COR-L47 (cell line): Measurements from ENCODE around the gene LRSAM1.
A peak's percentile ranks its signal among the peaks of the same experiment; 100 is the strongest.

Source experiments
- DNase-seq: peaks from one replicate; lab custom pipeline; 2025; lab: John Stamatoyannopoulos, UW

The LRSAM1 gene

DNA sequence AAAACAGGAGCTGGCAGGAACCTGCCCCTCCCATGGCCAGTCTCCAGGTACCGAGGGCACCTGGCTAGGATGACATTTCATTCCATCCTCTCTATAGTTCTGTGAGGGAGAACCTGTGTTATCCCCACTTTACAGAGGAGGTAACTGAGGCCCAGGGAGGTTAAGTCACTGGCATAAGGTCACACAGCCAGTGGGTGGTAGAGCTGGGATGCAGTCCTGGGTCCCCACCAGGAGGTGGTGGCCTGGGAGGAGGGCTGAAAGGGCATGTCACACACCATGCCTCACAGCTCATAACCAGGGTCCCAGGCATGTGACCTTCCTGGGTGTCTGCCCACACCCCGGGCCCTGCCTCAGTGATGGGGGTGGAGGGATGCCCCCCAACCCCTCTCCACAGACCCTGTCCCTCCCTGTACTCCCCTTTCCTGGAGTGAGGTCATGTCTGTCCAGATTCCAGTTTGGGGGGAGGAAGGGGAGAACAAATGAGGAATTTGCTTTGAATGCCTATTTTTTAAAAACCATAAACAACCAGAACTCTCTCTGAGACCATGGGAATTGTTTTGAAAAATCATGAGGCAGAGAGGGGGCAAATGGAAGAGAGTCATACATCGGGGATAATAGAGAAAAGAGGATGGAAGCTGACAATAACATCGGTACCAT is 83.1 kb downstream of the LRSAM1 start:
- DNase-seq: no peak

DNA sequence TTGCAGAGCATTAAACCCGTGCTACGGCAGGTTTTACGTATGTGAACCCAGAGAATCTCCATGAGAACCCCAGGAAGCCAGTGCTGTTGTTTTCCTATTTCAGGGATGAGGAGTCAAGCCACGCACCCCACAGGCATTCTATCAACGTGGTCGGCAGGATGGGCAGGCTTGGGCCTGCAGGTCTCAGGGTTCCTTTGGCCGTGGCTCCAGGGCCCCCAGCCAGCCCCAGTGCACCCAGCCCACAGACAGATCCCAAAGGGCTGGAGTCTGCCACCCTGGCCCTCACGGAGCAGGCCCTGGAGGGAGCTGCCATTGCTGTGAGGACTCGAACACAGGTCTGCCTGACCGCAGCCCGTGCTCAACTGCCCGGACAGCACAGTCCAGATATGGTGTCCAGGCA is 83.6 kb downstream of the LRSAM1 start:
- no peak for DNase-seq

DNA sequence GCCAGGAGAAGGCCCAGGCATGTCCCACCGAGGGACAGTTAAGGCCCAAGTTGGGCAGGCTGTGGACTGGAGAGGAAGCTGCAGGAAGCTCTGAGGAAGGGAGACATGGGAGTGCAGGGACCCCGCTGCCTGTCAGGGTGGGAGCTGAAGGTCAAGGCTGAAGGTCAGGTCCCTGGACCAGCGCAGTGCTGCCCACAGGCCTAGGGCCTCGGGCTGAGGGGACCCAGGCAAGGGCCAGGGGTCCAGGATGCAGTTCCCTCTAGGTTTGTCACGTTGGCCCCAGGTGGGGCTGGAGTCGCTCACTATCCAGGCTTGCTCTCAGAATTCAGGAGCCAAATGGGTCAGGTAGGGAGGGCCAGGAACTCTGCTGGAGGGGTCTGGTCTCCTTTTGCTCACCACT is 84.1 kb downstream of the LRSAM1 start:
- no peak for DNase-seq

DNA sequence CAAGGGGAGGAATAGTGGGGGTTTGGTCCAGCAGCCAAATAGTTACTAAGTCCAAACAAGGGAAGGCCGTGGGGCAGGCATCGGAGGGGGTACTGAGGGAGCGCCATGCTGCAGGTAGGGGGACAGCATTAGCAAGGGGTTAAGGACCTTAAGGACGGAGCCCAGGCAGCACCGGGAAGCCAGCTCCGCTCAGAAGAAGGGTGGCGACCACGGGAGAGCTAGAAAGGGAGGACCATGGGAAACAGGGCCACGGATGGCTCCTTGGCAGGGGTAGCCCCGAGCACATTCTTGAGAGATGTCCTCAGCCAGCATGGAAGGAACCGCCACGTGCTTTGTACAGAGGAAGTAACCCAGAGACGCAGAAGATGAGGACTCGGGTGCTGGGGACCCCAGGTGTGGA is 84.5 kb downstream of the LRSAM1 start:
- no peak for DNase-seq

DNA sequence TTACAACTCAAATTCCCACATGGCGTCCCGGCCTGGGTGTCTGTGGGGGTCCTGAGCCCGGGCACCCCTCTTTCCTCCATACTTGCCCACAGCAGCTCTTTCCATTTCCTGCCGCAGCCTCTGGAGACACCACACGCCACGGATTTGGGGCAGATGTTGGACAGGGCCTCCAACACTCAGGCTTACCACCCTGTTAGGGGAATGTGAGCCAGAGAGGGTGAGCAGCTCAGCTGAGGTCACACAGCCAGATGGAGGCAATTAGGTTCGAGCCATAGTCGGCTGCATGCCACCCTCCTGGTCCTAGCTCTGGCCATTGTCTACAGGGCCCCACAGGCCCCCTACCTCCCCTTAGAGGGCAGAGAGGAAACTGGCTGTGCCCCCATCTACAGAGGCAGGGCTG is 85.2 kb downstream of the LRSAM1 start:
- DNase-seq: no peak

DNA sequence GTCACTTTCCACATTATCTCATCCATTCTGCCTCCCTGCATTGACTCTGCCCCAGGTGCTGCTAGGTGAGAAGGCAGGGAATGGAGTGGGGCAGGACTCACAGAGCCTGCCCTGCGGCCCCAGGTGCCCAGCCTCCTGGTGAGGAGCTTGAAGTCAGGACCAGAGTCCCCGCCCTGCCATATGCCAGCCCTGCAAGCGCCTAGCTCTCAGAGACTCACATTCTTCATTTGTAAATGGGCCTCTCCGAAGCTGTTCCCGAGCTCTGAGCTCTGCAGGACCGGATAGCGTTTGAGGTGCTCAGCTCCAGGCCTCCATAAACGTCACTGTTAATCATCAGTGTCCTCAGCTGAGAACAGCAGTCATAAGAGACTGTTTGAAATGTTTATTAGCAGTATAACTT is 85.7 kb downstream of the LRSAM1 start:
- no peak for DNase-seq

DNA sequence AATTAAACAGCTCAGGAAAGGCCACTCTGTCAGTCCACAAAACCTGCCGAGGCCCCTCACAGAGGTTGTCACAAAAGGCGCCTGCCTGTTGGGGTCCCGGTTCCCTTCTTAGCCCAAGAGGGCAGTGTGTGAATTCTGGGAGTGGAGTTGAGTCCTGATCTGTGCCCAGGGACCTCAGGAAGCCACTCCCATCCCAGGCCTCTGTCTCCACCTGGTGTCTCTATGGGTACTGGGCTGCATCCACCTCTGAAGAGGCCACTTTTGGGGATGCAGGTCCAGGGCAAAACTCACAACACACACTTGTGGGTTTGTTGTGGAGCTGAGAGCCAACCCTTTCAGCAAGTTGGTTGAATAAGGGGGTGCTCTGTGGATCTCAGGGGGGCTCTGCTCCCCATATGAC is 86.5 kb downstream of the LRSAM1 start:
- peak; percentile 10 for DNase-seq

DNA sequence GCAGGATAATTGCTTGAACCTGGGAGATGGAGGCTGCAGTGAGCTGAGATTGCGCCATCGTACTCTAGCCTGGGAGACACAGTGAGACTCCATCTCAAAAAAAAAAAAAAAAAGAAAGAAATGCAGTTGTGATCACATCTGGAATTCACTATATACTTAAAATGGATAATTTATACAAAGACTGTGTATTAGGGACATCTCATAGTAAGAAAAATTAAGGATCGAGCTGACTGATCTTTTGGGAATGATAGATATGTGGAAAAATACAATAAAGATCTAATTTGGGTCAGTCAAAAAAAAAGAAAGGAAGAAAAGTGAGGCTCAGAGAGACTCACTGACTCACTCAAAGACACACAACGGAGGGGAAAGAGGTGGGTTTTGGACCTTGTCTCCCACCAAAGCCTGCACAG is 87.5 kb downstream of the LRSAM1 start:
- DNase-seq: no peak

DNA sequence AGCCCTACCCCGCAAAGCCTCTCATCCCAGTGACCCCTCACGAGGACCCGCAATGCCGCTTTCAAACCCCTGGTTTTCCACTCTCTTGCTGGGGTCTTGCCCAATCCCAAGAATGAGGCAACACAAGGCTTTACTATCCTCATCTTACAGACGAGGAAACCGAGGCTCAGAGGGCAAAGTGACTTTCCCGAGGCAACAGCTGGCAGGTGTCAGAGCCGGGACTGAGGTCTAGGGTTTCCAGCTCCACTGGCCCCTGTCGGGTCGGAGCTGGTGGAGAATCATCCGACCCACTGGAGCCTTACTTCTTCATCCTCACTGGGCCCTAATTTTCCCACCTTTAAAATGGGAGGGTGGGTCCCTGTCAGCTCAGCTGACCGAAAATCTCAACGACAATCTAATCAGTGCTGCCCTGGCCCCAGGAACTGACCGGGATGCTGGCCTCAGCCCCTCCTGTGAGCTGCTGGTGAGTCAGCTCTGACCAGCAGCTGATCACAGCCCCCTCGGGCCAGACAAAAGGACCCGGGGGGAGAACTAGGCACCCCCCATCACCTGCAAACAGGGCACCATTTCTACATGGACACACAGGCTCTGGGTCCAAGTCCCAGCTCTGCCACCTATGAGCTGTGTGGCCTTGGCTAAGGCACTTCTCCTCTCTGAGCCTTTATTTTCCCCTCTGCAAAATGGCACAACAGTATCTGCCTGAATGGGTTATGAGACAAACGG is 88.1 kb downstream of the LRSAM1 start:
- no peak for DNase-seq

DNA sequence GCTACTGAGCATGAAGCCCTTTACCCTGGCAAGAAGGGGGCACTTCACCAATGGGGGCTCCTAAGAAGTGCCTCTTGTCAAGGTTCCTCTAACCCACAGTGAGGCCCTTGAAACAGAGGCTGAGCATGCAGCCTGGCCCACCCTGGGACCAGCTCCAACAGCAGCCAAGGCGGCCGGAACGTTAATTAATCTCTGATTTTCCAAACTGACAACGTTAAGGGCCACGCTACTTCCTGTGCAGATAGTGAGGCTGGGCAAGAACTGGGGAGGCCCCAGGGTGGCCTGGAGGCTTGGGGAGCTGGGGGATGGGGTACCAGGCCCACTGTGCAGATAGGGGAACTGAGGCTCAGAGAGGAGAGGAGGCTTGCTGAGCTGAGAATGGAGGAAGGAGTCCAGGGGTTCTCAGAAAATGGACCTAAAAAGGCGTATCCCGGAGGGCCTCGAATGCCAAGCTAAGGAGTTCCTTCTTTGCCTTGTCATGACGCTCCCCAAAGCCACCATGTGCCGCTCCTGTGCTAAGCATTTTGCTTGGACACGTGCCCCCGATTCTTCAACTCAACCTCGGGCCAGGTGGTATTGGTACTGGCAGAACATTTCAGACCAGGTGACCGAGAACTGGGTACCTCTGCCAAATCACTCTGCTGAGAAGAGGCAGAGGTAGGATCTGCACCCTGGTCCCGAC is 88.8 kb downstream of the LRSAM1 start:
- no peak for DNase-seq

DNA sequence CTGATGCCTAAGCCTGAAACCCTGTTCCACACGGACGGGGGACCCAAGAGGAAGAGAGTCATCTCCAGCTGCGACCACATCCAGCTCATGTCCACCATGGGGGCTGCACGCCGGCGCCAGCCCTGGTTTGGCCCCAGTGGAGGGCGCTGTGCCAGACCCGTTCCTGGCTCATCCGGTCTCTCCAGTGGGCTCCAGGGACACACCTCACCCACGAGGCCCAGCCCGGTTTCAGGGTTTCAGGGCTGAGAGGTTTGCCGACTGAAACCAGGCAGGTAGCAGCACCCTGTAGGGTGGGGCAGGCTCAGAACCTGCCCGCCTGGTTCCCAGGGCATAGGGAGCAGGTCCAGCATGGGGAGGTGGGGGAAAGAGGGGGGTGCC is 89.3 kb downstream of the LRSAM1 start:
- no peak for DNase-seq

DNA sequence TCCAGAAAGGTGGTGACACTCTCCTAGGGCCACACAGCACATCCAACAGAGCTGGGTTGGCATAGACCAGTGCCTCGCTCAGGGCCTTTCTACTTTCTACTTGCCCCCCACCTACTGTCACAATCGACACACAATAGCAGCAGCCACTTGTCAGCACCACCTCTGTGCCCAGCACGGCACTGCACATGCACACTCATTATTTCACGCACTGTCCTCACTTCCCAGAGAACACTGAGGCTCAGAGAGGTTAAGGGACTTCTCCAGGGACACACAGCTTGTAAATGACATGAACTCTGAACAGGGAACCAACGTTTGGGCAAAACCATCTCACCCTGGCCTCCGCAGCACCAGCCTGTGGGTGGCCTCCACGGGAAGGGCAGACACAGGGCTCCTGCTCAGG is 89.9 kb downstream of the LRSAM1 start:
- no peak for DNase-seq

DNA sequence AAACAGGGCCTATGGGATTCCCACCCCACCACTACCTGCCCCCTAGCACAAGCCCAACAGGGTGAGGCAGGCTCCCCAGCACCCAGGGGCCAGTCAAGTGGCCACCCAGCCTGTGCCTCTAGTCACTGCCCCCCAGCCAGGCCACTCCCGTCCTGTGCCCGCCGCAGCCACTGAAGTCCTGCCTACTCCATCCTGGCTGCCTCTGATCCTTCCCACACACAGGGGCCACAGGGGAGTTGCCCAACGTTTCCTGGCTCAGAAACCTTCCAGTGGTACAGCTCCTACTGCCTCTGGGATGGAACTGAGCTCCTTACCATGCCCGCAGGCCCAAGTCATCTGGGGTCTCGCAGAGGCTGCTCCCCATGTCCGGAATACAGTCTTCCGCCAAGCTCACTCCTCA is 90.6 kb downstream of the LRSAM1 start:
- DNase-seq: no peak

DNA sequence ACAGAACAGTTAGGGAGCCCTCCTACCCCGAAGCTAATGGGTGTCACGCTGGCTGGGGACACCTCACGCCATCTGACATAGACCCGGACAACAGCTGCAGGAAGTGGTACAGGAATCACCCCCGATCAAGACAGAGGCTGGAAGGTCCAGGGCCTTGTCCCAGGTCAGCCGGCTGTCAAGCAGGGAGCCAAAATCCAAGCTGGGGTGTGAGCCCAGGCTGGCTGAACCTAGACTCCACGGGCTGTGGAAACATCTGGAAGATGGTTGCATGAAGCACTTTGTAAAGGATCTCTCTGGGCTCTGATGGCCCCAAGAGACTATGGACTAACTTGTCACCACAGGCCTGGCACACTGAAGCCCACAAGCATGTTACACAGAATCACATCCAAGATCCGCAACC is 91.9 kb downstream of the LRSAM1 start:
- DNase-seq: no peak

DNA sequence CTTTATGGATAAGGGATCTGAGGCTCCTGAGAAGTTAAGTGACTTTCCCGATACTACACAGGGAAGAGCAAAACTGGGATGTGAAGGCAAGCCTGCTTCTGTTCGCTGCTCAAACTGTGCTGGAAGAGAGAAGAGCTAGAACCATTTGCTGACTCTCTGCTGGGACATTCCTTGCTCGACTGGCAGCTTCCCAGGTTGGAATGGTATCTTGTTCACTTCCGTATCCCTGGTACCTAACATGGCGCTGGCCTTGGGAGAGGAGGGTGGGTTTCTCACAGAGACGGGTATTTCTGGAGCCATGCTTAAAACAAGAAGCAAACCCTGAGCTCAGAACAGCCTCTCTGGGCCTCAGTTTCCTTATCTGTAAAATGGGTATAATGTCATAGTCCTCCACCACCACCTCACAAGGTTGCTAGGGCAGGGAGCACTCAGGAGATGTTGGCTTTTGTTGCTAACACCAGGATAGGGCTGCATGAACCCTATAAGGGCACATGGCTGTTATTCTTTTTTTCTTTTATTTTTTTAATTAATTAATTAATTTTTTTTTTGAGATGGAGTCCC is 92.7 kb downstream of the LRSAM1 start:
- no peak for DNase-seq

DNA sequence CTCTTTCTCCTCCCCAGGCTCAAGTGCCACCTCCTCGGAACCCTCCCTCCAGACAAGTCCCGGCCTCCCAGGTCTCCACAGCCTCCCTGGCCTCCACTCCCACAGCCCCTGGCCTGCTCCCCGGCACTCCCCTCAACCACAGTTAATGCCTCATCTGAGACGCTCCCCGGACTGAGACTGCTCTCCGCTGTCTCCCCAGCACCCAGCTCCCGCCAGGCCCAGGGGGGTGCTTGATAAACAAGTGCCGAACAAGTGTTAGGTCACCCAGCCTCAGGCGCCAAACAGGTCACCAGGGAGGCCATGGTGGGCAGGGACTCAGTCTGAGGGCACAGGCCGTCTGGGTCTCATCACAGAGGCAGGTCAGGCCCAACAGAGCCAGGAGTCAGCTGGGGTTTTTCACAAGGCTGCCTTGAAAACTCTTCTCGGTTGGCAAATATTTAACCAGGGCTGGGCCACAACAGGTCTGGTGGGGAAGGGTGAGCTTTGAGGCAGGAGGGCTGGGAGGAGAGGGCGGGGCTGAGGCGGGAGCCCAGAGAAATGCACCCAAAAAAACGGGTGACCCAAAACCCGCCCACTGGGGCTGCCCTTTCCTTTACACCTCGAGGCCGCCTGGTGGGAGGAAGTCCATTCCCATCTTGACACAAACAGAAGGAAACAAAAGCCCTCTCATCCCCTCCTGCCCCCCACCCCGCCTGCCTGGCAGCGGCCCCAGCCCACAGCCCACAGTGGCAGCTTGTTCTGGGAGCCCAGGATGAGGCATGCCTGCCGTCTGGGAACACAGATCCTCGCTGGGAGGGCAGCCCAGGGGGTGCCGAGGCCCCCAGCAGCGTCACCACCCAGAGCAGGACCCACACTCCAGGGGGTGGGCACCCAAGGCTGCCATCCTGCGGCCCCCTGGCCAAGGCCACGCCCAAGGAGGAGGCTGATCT is 94.2 kb downstream of the LRSAM1 start:
- DNase-seq: peak; percentile 85

DNA sequence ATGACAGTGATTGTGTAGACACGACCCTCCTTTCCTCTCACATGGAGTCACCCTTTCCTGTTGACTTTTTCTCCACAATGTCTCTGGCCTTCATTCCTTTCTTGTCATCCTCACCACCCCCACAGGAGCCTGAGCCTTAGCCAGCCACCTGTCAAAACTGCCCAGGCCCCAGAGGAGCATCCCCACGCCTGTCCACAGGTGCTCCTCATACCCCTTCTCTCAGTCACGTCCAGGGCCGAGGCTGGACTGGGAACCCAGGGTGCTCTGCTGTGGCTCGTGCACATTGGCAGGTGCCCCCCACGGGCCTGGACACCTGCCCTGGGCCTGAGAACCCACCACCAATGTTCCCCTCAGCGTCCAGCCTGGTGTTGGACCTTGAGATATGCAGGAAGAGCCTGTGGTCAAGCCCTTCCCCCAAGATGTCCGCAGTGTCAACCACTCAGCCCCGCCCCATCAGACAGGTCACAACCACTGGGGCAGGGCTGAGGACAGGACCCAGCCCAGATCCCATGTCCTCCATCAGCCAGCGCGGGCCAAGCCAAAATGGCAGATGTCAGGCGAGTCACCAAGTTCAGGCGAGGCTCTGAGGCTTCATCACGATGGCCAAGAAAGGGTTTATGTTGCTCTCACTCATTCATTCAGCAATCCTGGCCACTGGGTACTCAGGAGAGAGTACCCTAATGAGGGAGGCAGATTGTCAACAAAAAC is 95.0 kb downstream of the LRSAM1 start:
- no peak for DNase-seq

DNA sequence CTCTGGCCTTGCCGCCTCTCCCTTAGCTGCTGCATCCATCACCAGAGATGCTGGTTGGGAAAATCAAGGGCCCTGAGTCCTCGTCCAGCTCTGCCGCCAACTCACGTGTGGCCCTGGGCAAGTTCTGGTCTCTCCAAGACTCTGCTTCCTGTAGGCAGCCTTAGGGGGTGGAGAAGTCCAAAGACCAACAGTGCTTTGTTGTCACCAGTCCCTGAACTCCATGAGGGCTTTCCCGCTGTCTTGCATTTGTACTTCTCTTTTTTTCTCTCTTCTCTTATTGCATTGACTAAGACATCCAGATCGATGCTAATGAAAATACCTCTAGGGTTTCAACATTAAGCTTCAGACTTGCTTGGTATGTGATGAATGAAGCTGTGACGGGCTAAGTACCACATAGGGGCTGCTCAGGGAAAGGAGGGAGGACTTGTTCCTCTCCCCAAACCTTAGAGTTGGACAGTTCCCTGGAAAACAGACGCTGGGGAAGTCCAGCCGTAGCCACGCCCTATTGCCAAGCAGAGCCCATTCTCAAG is 97.1 kb downstream of the LRSAM1 start:
- DNase-seq: no peak

DNA sequence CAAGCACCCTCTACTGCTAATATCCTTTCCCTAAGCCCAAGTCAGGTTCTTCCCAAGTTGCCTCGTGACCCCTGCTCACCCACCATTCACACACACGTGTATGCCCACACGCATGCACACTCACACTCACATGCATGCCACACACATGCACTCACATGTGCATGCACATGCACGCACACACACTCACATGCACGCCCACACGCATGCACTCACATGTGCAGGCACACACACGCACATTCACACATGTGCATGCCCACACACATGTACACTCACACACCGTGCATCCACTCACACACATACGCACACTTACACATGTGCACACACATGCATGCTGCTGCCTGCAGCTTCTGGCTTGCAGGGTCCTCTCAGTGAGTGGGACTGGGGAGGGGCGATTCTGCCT is 97.9 kb downstream of the LRSAM1 start:
- DNase-seq: no peak

DNA sequence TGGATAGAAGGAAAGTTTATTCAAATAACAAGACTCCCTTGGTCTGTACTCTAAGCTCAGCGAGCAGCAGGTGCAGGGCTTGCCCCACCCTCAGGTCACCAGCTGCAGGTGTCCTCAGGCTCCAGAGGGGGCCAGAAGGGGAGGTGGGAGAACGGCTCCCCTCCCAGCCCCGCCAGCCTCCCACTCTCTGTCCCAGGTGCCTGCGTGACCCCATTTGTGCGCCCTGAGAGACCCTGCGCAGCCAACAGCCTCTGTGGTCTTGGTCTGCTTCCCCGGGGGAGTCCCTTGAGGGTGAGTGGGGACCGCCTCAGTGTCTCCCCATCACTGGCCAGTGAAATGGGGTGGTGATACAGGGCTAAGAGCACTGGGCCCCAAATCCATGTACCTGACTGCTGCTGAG is 98.4 kb downstream of the LRSAM1 start:
- peak; percentile 28 for DNase-seq

DNA sequence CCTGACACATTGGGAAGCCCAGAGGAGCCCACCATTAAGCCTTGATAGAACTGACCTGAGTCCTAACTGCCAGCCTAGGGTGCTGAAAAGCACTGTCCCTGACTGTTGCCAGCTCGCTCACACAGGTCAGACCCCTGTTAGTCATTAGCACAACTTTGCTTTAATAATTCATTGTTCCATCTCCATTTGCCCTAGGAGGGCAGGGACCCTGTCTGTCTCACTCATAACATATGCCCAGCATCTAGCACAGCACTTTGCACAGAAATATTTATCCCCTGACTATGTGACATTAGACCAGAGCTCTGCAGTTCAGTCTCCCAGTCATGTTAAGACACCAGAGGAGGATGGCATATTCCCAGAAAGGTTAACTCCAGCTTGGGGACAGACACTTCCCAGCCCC is 99.0 kb downstream of the LRSAM1 start:
- no peak for DNase-seq
